ENCODE results near the gene HSD17B8. TPM values are rescaled to one million over a fixed set of nuclear protein-coding genes. Genes with fewer than 3 reads are reported as not detected.

Gene HSD17B8
- total RNA-seq, 1 donor from 2014 or later = 13.6 TPM

- no peak for DNase-seq (ENCODE audit: low spot score)
Measured at GRCh38 chr6:33191383-33192104, 12.9 kb upstream of the HSD17B8 start.

DNA sequence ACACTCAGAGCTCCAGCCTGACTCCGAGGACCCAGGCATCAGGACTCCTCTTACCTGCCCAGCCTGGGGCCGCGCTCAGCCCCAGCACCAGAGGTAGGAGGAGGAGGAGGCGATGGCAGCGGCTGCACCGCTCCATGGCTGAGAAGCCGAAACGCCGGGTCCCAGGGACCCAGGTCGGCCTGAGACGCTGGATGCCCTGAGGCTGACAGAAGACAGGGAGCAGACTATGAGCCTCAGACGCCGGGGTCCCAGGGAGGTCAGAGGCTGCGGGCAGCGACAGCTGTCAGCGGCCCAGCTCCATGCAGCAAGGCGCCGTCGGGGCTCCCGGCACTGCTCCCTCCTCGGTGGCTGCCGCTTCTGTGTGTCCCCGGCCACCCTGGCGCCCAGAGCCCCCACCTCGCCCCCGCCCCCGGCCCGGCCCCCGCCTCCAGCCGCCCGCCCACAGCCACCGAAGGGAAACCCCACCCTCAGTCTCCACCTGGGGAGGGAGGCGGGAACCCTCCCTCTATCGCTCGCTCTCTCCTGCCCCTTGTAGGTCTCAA lies 12.3 kb upstream of the HSD17B8 start, which contains the start of gene COL11A2:
COL11A2 (minus strand) TSS at position 363 of the 542 bp plus-strand sequence; CDS start at position 136, 227 bp downstream.
- DNase-seq (ENCODE audit: low spot score) = no peak

DNA sequence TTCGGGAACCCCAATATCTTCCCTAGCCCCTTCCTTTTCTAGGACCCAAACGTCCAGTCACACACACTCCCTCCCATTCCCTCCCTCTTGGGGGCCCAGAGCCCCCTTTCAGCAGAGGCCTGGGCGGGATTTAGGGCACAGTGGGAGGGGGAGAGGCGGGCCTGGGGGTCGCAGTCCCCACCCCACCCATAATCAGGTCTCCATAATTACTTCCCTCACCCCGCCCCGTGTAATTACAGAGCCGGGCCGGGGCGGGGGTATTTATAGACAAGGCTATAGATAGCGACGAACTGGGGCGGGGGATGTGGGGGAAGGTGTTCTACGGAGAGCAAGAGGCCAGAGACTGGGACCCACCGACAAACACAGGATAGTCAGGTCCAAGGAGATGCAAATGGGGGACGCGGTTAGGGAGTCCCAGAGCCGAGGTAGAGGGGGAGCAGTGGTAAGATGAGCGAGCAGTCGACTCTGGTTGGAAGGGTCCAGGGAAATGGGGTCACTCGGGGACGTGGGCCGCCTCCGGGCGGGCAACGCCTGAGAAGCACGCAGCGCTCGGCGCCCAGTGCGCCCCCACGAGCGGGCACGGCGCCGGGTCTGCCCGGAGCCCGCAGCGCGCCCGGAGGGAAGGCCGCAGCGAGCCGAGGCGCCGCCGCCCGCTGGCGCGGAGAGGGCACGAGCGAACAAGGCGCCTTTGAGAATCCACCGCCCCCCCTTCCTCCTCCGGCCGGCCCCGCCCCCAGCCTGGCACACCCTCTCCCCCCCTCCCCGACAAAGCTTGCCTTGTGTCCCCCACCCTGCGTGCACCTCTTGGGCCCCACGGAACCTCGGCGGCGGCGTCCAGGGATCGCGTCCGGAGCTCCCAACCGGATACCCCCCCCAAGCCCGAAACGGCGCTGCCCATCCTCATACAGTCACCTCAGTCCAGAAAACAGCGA lies 11.5 kb upstream of the HSD17B8 start:
- no peak for DNase-seq (ENCODE audit: low spot score)

GRCh38 chr6:33193619-33194018 lies 10.8 kb upstream of the HSD17B8 start:
- no peak for DNase-seq (ENCODE audit: low spot score)

- DNase-seq (ENCODE audit: low spot score) = no peak
Measured at GRCh38 chr6:33194431-33194979, 9.9 kb upstream of the HSD17B8 start.

- no peak for DNase-seq (ENCODE audit: low spot score)
Measured at GRCh38 chr6:33195304-33196165, 8.9 kb upstream of the HSD17B8 start.

DNA sequence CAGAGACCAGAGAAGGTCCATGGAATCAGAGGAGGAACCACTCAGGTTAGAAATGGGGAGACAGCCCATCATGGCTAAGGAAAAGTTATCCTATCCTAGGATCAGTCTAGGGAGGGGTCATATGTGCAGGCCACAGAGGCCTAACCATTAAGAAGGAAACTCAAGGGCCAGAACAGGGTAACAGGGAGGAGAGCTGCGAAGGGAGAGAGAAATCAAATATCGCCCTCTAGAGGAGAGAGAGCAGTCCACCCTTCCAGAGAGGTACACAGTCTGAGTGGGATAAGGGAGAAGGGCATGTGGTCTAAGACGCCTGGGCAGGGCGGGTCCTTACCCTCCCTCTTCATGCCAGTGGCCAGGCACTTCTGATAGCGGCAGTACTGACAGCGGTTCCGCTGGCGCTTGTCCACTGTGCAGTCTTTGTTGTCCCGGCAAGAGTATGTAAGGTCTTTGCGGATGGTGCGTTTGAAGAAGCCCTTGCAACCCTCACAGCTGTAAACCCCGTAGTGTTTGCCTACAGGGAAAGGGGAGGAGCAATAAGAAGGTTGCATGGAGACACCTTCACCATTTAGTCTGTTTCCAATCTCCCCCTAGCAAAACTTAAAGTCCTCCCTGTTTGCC lies 6.9 kb upstream of the HSD17B8 start:
- DNase-seq (ENCODE audit: low spot score) = no peak

DNA sequence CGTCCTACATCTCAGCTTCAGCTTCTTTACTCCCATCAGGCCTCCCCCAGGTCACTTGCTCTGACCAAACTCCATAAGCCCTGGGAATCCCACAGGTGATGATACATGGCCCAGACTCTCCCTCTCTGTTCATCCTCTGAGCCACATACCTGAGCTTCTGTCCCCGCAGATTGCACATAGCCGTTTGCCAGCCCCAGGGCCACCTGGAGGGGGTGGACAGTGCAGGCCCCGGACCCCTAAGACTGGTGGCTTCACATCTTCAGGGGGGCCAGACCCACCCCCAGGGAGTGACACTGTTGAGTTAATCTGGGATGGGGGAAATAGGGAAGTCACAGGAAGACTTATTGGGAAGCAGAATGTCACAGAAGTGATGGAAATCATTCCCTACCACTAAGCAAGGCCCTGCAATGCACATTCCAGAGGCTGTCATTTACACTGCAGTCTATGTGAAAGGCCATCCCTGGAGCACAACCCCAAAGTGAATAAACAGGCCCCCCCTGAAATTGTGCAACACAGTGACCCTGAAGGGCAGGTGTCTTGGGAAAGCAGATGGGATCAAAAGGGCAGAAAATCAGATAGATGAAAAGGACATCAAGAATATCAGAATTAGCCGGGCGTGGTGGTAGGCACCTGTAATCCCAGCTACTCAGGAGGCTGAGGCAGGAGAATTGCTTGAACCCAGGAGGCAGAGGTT lies 6.1 kb upstream of the HSD17B8 start:
- no peak for DNase-seq (ENCODE audit: low spot score)

- DNase-seq (ENCODE audit: low spot score) = no peak
Measured at GRCh38 chr6:33198853-33199436, 5.5 kb upstream of the HSD17B8 start.

DNA sequence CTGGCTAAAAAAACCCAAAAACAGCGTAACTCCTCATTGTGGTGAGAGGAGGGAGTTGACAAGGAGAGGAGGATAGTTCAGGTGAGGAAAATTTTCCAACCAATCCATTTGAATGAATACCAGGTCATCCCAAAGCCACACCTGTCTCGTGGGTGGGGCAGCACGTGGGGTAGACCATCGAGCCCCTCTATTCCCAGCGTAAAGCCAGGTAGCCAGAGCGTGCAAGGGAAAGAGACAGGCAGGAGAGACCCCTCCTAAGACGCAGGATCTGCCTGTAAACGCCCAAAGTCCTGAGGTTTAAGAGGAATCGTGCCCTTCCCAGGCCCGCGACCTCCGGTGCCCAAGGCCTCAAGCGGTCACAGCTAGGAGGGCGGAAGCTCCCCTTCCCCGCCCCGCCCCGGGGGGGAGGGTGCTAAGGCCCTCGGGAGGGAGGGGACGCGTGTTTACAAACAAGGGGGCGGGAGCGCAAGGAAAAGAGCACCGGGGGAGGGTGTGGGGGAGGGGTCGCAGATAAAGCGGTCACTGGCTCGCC lies 4.7 kb upstream of the HSD17B8 start:
- DNase-seq (ENCODE audit: low spot score) = peak; percentile 50

DNA sequence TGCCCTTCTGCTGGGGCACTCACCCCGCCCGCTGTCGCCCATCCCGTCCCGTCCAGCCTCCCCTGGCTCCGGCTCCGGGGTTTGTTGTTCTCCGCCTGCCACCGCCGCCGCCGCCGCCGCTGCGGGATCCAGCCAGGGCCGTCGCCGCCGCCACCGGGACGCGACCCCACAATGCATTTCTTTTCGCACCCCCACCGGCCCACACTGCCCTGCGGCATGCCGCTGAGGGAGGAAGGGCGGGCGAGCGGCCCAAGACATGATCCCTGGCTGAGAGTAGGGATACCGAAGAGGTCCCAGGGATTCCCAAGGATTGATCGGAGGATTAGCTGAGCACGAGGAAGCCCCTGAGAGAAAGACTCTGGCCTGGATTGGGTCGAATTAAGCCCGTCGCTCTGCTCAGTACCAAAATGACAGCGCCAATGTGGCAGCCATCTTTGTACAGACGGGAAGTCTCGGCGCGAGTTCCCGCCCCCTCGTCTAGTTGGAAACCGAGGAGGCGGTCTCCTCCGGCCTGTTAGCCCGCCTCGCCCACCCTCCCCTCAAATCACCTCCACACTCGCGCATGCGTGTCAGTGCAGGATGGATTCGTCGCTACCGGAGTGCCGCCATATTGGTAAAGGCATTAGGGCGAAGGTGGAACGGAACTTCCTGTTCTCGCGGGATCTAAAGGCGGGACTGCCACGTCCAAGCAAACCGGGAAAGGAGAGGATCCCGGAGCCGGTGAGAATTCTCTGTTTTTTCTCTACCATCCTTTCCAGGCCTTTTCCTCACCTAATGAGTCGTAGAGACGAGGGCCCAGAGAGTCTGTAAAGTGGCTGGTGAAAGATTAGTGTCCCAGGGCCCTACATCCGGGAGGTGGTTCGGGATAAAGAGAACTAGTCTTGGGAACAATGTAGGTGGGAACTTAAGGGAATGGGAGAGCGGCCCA lies 4.0 kb upstream of the HSD17B8 start, which contains the start of the genes RXRB and SLC39A7:
RXRB (minus strand) TSS at position 447 of the 928 bp plus-strand sequence; CDS start at position 258, 189 bp downstream.
SLC39A7 (plus strand) TSS at position 649 of the 928 bp plus-strand sequence. CDS start 379 bp downstream, outside the sequence.
- DNase-seq (ENCODE audit: low spot score) = peak; percentile 100

DNA sequence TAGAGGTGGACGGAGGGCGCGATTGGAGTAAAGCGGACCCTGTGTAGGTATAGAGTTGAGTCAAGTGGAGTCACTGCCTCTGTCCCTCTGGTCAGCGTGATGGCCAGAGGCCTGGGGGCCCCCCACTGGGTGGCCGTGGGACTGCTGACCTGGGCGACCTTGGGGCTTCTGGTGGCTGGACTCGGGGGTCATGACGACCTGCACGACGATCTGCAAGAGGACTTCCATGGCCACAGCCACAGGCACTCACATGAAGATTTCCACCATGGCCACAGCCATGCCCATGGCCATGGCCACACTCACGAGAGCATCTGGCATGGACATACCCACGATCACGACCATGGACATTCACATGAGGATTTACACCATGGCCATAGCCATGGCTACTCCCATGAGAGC lies 3.3 kb upstream of the HSD17B8 start:
- DNase-seq (ENCODE audit: low spot score) = no peak

GRCh38 chr6:33201935-33202334 lies 2.5 kb upstream of the HSD17B8 start:
- no peak for DNase-seq (ENCODE audit: low spot score)

DNA sequence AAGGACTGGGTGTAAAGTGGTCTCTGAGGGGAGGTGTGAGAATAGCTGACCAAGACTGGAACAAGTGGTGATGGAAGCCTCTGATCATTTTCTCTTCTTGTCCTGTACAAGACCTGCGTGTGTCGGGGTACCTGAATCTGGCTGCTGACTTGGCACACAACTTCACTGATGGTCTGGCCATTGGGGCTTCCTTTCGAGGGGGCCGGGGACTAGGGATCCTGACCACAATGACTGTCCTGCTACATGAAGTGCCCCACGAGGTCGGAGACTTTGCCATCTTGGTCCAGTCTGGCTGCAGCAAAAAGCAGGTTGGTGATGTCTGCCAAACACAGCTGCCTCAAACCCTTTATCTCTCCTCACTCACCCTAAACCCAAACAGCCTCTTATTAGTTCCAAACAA lies 1.7 kb upstream of the HSD17B8 start:
- DNase-seq (ENCODE audit: low spot score) = no peak

DNA sequence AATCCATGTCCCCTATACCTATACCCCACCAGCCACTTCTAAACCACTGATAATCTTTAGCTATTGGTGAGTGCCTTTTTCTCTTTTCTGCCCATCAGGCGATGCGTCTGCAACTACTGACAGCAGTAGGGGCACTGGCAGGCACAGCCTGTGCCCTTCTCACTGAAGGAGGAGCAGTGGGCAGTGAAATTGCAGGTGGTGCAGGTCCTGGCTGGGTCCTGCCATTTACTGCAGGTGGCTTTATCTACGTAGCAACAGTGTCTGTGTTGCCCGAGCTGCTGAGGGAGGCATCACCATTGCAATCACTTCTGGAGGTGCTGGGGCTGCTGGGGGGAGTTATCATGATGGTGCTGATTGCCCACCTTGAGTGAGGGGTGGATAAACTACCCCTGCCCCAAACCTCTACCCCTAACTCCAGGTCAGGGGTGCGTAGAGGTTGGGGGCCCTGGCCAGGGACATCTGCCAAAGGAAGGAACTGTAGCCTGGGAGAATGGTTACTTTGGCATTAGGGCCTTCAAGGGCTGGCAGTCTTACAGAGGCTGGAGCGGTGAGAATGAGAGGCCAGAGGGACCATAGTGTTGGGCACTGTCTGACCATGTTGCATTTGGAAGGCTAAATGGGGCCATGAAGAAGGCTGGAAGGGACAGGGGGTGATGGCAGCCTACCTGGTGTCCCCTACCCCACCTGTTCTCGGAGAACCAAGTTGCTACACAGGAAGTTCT lies 851 bp upstream of the HSD17B8 start:
- no peak for DNase-seq (ENCODE audit: low spot score)

DNA sequence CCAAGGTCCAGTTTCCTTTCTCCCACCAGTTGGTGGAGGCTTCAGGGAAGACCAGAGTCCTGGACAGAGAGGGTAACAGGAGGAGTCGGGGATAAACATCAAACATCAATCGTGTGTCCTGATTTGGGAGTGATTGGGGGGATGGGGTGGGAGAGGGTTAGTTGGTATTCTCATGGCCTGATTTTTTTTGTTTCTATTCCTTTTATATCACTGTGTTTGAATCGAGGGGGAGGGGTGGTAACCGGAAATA lies 365 bp upstream of the HSD17B8 start:
- no peak for DNase-seq (ENCODE audit: low spot score)

- no peak for DNase-seq (ENCODE audit: low spot score)
Measured at GRCh38 chr6:33205191-33206026, 954 bp downstream of the HSD17B8 start.

Measured in mucosa of gallbladder (tissue), 1 donor.